Breast epithelium (tissue), 3 donors: Measurements from ENCODE around the gene CISTR.

Experiments used
- POLR2A ChIP-seq: fragments of 450-650 bp; IDR thresholded peaks from one replicate; pipeline ENCODE4 v1.6.1; 2016; ENCODE audit warnings: antibody characterized with exemption, mild to moderate bottlenecking, moderate library complexity
- POLR2AphosphoS5 ChIP-seq, 3 donors: sonication (generic); formaldehyde crosslinking; IDR thresholded peaks; one replicate each; pipeline ENCODE4 v1.6.1; 2017; ENCODE audit warnings: antibody characterized with exemption in 3 of 3
- TF ChIP-seq, protein P1 (sequence below), 3 donors: fragments of 450-650 bp; IDR thresholded peaks; one replicate each; pipeline ENCODE4 v1.5.1; 2016 to 2017; ENCODE audit warnings: antibody characterized with exemption in 3 of 3, mild to moderate bottlenecking in 3 of 3, moderate library complexity in 3 of 3

DNA sequence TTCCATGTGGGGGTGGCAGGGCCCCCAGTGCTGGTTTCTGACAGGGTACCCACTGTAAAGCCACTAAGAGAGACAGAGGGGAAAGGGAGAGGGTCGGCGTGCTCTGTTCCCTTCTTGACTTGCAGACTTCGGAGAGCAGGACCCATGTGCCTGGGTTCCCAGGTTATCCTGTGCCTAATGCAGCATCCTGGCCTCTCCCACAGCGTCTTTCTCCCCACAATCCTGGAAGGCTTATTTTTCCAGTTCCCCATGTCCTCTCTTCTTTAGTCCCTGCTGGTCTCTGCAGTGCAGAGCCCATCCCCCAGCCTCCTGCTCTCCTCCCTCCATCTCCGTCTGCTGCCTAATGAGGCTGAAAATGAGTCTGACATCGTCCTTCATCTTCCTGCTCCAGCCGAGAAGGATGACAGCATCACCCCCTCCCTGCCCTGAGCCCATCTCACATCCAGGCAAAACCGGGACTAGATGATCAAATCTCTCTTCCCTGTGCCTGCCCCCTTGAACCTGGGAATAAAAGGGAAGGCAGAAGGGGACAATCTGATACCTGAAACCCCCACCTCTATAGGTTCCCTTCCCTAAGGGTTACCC, 39.6 kb downstream of the CISTR start:
- no peak for TF ChIP-seq POLR2A
- no peak for TF ChIP-seq POLR2AphosphoS5 (IDR thresholded peaks at IDR 0.05)
- TF ChIP-seq, protein P1, sequence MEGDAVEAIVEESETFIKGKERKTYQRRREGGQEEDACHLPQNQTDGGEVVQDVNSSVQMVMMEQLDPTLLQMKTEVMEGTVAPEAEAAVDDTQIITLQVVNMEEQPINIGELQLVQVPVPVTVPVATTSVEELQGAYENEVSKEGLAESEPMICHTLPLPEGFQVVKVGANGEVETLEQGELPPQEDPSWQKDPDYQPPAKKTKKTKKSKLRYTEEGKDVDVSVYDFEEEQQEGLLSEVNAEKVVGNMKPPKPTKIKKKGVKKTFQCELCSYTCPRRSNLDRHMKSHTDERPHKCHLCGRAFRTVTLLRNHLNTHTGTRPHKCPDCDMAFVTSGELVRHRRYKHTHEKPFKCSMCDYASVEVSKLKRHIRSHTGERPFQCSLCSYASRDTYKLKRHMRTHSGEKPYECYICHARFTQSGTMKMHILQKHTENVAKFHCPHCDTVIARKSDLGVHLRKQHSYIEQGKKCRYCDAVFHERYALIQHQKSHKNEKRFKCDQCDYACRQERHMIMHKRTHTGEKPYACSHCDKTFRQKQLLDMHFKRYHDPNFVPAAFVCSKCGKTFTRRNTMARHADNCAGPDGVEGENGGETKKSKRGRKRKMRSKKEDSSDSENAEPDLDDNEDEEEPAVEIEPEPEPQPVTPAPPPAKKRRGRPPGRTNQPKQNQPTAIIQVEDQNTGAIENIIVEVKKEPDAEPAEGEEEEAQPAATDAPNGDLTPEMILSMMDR (IDR thresholded peaks at IDR 0.05), result no peak
